HEK293T (cell line): ENCODE data around the gene CMKLR1.

ENCODE experiments used
- ARNT ChIP-seq: fragments of 450-650 bp; IDR thresholded peaks from 2 replicates; pipeline ENCODE4 v1.6.1; 2017; ENCODE audit warnings: mild to moderate bottlenecking
- BHLHE40 ChIP-seq: fragments of 450-650 bp; IDR thresholded peaks from 2 replicates; pipeline ENCODE4 v1.6.1; 2016; ENCODE audit warnings: mild to moderate bottlenecking, moderate library complexity, borderline replicate concordance
- ELF4 ChIP-seq: fragments of 450-650 bp; IDR thresholded peaks from 2 replicates; pipeline ENCODE4 v1.6.1; 2017; ENCODE audit warnings: antibody characterized with exemption
- FOXA1 ChIP-seq: fragments of 450-650 bp; IDR thresholded peaks from 2 replicates; pipeline ENCODE4 v1.6.1; 2016; ENCODE audit warnings: mild to moderate bottlenecking
- FOXK2 ChIP-seq: fragments of 450-650 bp; IDR thresholded peaks from 2 replicates; pipeline ENCODE4 v1.6.1; 2016; ENCODE audit warnings: mild to moderate bottlenecking
- FOXM1 ChIP-seq: fragments of 450-650 bp; IDR thresholded peaks from 2 replicates; pipeline ENCODE4 v1.6.1; 2017; ENCODE audit warnings: mild to moderate bottlenecking, borderline replicate concordance
- HDGF ChIP-seq: fragments of 450-650 bp; IDR thresholded peaks from 2 replicates; pipeline ENCODE4 v1.6.1; 2017; ENCODE audit warnings: antibody characterized with exemption, borderline replicate concordance
- L3MBTL2 ChIP-seq: fragments of 450-650 bp; conservative IDR thresholded peaks from 2 replicates; pipeline ENCODE4 v1.6.1; 2016; ENCODE audit warnings: mild to moderate bottlenecking
- LEF1 ChIP-seq: fragments of 450-650 bp; IDR thresholded peaks from 2 replicates; pipeline ENCODE4 v1.6.1; 2017; ENCODE audit warnings: mild to moderate bottlenecking, borderline replicate concordance
- NFRKB ChIP-seq: fragments of 450-650 bp; IDR thresholded peaks from 2 replicates; pipeline ENCODE4 v1.6.1; 2016; ENCODE audit warnings: mild to moderate bottlenecking, moderate library complexity
- SP1 ChIP-seq: fragments of 450-650 bp; IDR thresholded peaks from 2 replicates; pipeline ENCODE4 v1.6.1; 2017
- SUZ12 ChIP-seq: fragments of 450-650 bp; IDR thresholded peaks from 2 replicates; pipeline ENCODE4 v1.6.1; 2016; ENCODE audit warnings: mild to moderate bottlenecking
- TARDBP ChIP-seq: fragments of 450-650 bp; IDR thresholded peaks from 2 replicates; pipeline ENCODE4 v1.6.1; 2016
- TF ChIP-seq, protein P1 (sequence below): fragments of 450-650 bp; IDR thresholded peaks from 2 replicates; pipeline ENCODE4 v1.6.1; 2016

DNA sequence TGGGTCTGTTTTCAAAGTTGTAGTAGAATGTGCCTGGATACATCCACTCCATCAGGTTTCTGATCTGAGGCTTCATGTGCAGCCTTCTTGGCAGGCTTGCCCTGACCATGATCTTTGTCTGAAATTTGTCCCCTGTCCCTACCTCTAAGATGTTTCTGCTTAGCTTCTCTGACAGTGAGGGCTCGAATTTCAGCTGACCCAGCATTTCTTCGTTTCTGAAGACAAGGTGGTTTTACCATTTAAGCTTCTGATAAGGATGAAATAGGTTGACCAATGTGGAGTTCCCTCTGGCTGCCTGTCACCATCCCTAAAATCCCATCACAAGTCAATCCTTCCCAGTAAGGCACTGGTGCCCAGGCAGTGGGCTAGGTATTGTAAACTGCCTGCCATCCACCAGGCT, 57.0 kb downstream of the CMKLR1 start:
- TF ChIP-seq BHLHE40 (no peak), ELF4 (no peak), HDGF (no peak), TARDBP (no peak), SP1 (no peak), LEF1 (no peak), FOXK2 (no peak), FOXM1 (no peak), FOXA1 (no peak), SUZ12 (no peak), NFRKB (no peak), ARNT (no peak), L3MBTL2 (no peak)
- TF ChIP-seq, protein P1, sequence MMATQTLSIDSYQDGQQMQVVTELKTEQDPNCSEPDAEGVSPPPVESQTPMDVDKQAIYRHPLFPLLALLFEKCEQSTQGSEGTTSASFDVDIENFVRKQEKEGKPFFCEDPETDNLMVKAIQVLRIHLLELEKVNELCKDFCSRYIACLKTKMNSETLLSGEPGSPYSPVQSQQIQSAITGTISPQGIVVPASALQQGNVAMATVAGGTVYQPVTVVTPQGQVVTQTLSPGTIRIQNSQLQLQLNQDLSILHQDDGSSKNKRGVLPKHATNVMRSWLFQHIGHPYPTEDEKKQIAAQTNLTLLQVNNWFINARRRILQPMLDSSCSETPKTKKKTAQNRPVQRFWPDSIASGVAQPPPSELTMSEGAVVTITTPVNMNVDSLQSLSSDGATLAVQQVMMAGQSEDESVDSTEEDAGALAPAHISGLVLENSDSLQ, result no peak
